Measurements from ENCODE around the gene HIC1.

HIC1 gene

GRCh38 chr17:2085648-2085949, 30.7 kb downstream of the HIC1 start:
- H3K27me3 ChIP-seq (ENCODE audit: insufficient read depth, low read length) = no peaks in the 10 kb centered on the region
- H3K79me1 ChIP-seq (ENCODE audit: low read length) = peaks cover 11% of the 10 kb centered on the region
- WGBS (ENCODE audit: extremely low coverage, insufficient coverage, insufficient read length) = no CpG with 5 or more reads among the region's 5 CpGs
- no peak overlapping the region for H4K8ac ChIP-seq (ENCODE audit: low read depth, low read length)
- no peak overlapping the region for H3K9ac ChIP-seq (ENCODE audit: low read length)
- H3K36me3 ChIP-seq (ENCODE audit: control insufficient read depth in 1 of 2, insufficient read depth in 2 of 2, low read length in 2 of 2) = peaks cover 8% of the 10 kb centered on the region in 2 experiments
- no peak overlapping the region for H3K4ac ChIP-seq (ENCODE audit: low read depth, low read length)
- H3K18ac ChIP-seq (ENCODE audit: low read length) = peak overlapping the region; percentile 11
- peak overlapping the region; percentile 9 for H4K91ac ChIP-seq (ENCODE audit: low read depth, low read length)
- no peak overlapping the region for H3K23ac ChIP-seq (ENCODE audit: low read length)
- H3K27ac ChIP-seq (ENCODE audit: low read depth, low read length) = peak overlapping the region; percentile 7
- no peak overlapping the region for H3K14ac ChIP-seq (ENCODE audit: low read length)
- no peak overlapping the region for H2BK5ac ChIP-seq (ENCODE audit: low read depth, low read length, poor library complexity)
- H2AK5ac ChIP-seq (ENCODE audit: low read length) = no peak overlapping the region
- H3K4me1 ChIP-seq (ENCODE audit: control insufficient read depth in 1 of 2, insufficient read depth in 2 of 2, low read length in 2 of 2) = peaks cover 27 to 42% of the 10 kb centered on the region in 2 experiments
- H2AFZ ChIP-seq (ENCODE audit: insufficient read depth, low read length, poor library complexity) = no peak overlapping the region
- no peaks in the 10 kb centered on the region for H3K79me2 ChIP-seq (ENCODE audit: control insufficient read depth, insufficient read depth, low read length, poor library complexity)
- H3K4me2 ChIP-seq (ENCODE audit: low read length) = no peak overlapping the region
- H4K12ac ChIP-seq (ENCODE audit: low read depth, low read length) = no peak overlapping the region
- no peak overlapping the region for H3K4me3 ChIP-seq (ENCODE audit: low read depth, low read length)
- no peaks in the 10 kb centered on the region for H3K9me3 ChIP-seq (ENCODE audit: insufficient read depth, low read depth, low read length)
- H2BK120ac ChIP-seq (ENCODE audit: insufficient read depth, low read length, poor library complexity) = peak overlapping the region; percentile 12
- H2BK12ac ChIP-seq (ENCODE audit: low read length) = peak overlapping the region; percentile 16
- DNase-seq = no peak

- H3K4me1 ChIP-seq (ENCODE audit: control insufficient read depth in 1 of 2, insufficient read depth in 2 of 2, low read length in 2 of 2) = peaks cover 27 to 48% of the 10 kb centered on the region in 2 experiments
- H2AFZ ChIP-seq (ENCODE audit: insufficient read depth, low read length, poor library complexity) = no peak overlapping the region
- H3K27me3 ChIP-seq (ENCODE audit: insufficient read depth, low read length) = no peaks in the 10 kb centered on the region
- H3K9me3 ChIP-seq (ENCODE audit: insufficient read depth, low read depth, low read length) = no peaks in the 10 kb centered on the region
- H3K14ac ChIP-seq (ENCODE audit: low read length) = no peak overlapping the region
- H3K27ac ChIP-seq (ENCODE audit: low read depth, low read length) = no peak overlapping the region
- H3K79me1 ChIP-seq (ENCODE audit: low read length) = peaks cover 11% of the 10 kb centered on the region
- H2BK120ac ChIP-seq (ENCODE audit: insufficient read depth, low read length, poor library complexity) = no peak overlapping the region
- no peak overlapping the region for H4K91ac ChIP-seq (ENCODE audit: low read depth, low read length)
- H3K23ac ChIP-seq (ENCODE audit: low read length) = no peak overlapping the region
- H2AK5ac ChIP-seq (ENCODE audit: low read length) = no peak overlapping the region
- no peak overlapping the region for H4K12ac ChIP-seq (ENCODE audit: low read depth, low read length)
- H3K4ac ChIP-seq (ENCODE audit: low read depth, low read length) = no peak overlapping the region
- H4K8ac ChIP-seq (ENCODE audit: low read depth, low read length) = no peak overlapping the region
- H3K9ac ChIP-seq (ENCODE audit: low read length) = no peak overlapping the region
- peaks cover 3% of the 10 kb centered on the region in 2 experiments for H3K36me3 ChIP-seq (ENCODE audit: control insufficient read depth in 1 of 2, insufficient read depth in 2 of 2, low read length in 2 of 2)
- no CpG with 5 or more reads among the region's 3 CpGs for WGBS (ENCODE audit: extremely low coverage, insufficient coverage, insufficient read length)
- no peak overlapping the region for H3K4me2 ChIP-seq (ENCODE audit: low read length)
- H2BK5ac ChIP-seq (ENCODE audit: low read depth, low read length, poor library complexity) = no peak overlapping the region
- H3K18ac ChIP-seq (ENCODE audit: low read length) = no peak overlapping the region
- H3K79me2 ChIP-seq (ENCODE audit: control insufficient read depth, insufficient read depth, low read length, poor library complexity) = no peaks in the 10 kb centered on the region
- H2BK12ac ChIP-seq (ENCODE audit: low read length) = no peak overlapping the region
- no peak for DNase-seq
- no peak overlapping the region for H3K4me3 ChIP-seq (ENCODE audit: low read depth, low read length)
Observed at GRCh38 chr17:2086306-2086705, 31.4 kb downstream of the HIC1 start.

DNA sequence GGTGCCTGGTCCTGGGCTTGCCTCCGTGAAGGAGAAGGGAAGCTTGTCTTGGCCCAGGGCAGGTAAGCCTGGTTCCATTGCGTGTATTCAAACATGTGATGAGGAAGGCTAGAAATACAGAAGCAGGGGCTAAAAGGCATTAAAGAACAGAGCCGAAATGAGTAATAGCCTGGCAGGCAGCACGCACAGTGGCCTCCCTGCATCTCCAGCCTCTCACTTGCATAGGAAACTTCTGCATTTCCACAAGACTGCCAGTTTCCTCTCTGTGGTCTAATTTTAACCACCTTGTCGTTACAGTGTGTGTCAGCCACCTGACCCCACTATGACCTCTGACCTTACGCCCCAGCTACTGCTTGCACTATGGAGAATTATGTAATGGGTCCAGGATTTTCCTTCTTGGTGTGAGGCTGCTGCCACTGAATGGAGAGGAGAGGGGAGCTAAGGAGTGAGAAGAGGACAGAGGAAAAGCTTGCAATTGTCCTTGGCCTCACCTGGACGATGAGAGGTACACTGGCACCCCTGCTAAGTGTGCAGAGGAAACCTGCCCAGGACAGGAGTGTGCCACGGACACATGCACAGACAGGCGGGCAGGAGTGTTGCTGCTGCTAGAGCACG, 32.8 kb downstream of the HIC1 start:
- no peak overlapping the region for H2BK12ac ChIP-seq (ENCODE audit: low read length)
- H2BK120ac ChIP-seq (ENCODE audit: insufficient read depth, low read length, poor library complexity) = no peak overlapping the region
- peak in 1 of 2 donors; percentile 28 for DNase-seq
- no peak overlapping the region for H3K4ac ChIP-seq (ENCODE audit: low read depth, low read length)
- no CpG with 5 or more reads among the region's 10 CpGs for WGBS (ENCODE audit: extremely low coverage, insufficient coverage, insufficient read length)
- H3K4me1 ChIP-seq (ENCODE audit: control insufficient read depth in 1 of 2, insufficient read depth in 2 of 2, low read length in 2 of 2) = peaks cover 27 to 39% of the 10 kb centered on the region in 2 experiments
- H3K23ac ChIP-seq (ENCODE audit: low read length) = no peak overlapping the region
- no peak overlapping the region for H3K18ac ChIP-seq (ENCODE audit: low read length)
- H3K79me2 ChIP-seq (ENCODE audit: control insufficient read depth, insufficient read depth, low read length, poor library complexity) = no peaks in the 10 kb centered on the region
- no peak overlapping the region for H4K91ac ChIP-seq (ENCODE audit: low read depth, low read length)
- H4K12ac ChIP-seq (ENCODE audit: low read depth, low read length) = no peak overlapping the region
- no peak overlapping the region for H2AFZ ChIP-seq (ENCODE audit: insufficient read depth, low read length, poor library complexity)
- no peak overlapping the region for H2AK5ac ChIP-seq (ENCODE audit: low read length)
- no peak overlapping the region for H4K8ac ChIP-seq (ENCODE audit: low read depth, low read length)
- no peak overlapping the region for H3K4me3 ChIP-seq (ENCODE audit: low read depth, low read length)
- H3K4me2 ChIP-seq (ENCODE audit: low read length) = no peak overlapping the region
- H2BK5ac ChIP-seq (ENCODE audit: low read depth, low read length, poor library complexity) = no peak overlapping the region
- H3K14ac ChIP-seq (ENCODE audit: low read length) = no peak overlapping the region
- no peak overlapping the region for H3K9ac ChIP-seq (ENCODE audit: low read length)
- H3K27me3 ChIP-seq (ENCODE audit: insufficient read depth, low read length) = no peaks in the 10 kb centered on the region
- no peaks in the 10 kb centered on the region for H3K9me3 ChIP-seq (ENCODE audit: insufficient read depth, low read depth, low read length)
- H3K27ac ChIP-seq (ENCODE audit: low read depth, low read length) = no peak overlapping the region
- H3K36me3 ChIP-seq (ENCODE audit: control insufficient read depth in 1 of 2, insufficient read depth in 2 of 2, low read length in 2 of 2) = peaks cover 0 to 3% of the 10 kb centered on the region in 2 experiments
- peaks cover 11% of the 10 kb centered on the region for H3K79me1 ChIP-seq (ENCODE audit: low read length)

DNA sequence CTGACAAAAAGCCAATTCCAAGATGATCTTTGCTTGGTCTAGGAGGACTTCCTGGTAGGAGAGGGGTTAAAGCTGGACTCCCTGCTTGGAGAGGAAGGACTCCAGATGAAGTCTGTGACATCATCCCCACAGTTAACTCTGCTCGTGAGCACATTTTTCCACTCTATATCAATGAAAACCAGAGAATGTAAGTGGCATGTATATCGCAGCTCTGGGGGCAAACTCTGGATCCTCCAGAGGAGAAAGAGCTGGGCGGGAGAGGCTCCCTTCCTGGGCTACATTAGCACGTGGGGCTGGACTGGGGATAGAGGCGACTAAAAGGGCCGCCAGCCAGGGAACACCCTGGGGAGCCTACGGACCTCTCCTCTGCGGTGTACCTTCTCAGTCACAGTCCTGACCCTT, 34.1 kb downstream of the HIC1 start:
- no peak overlapping the region for H3K4me2 ChIP-seq (ENCODE audit: low read length)

More for the DNA sequence above, 34.1 kb downstream of the HIC1 start:
- Histone ChIP-seq H2BK5ac (ENCODE audit: low read depth, low read length, poor library complexity) (no peak overlapping the region), H2AK5ac (ENCODE audit: low read length) (no peak overlapping the region), H3K4ac (ENCODE audit: low read depth, low read length) (no peak overlapping the region), H3K79me2 (ENCODE audit: control insufficient read depth, insufficient read depth, low read length, poor library complexity) (no peaks in the 10 kb centered on the region), H3K4me1 (ENCODE audit: control insufficient read depth in 1 of 2, insufficient read depth in 2 of 2, low read length in 2 of 2) (peaks cover 19 to 32% of the 10 kb centered on the region in 2 experiments), H3K14ac (ENCODE audit: low read length) (no peak overlapping the region), H2BK12ac (ENCODE audit: low read length) (no peak overlapping the region), H3K9ac (ENCODE audit: low read length) (no peak overlapping the region), H3K18ac (ENCODE audit: low read length) (no peak overlapping the region), H4K12ac (ENCODE audit: low read depth, low read length) (no peak overlapping the region), H3K27ac (ENCODE audit: low read depth, low read length) (no peak overlapping the region), H4K91ac (ENCODE audit: low read depth, low read length) (peak overlapping the region; percentile 48), H4K8ac (ENCODE audit: low read depth, low read length) (no peak overlapping the region), H3K79me1 (ENCODE audit: low read length) (peaks cover 7% of the 10 kb centered on the region), H3K27me3 (ENCODE audit: insufficient read depth, low read length) (no peaks in the 10 kb centered on the region), H3K36me3 (ENCODE audit: control insufficient read depth in 1 of 2, insufficient read depth in 2 of 2, low read length in 2 of 2) (peaks cover 0 to 3% of the 10 kb centered on the region in 2 experiments), H2BK120ac (ENCODE audit: insufficient read depth, low read length, poor library complexity) (no peak overlapping the region), H3K23ac (ENCODE audit: low read length) (no peak overlapping the region), H3K9me3 (ENCODE audit: insufficient read depth, low read depth, low read length) (no peaks in the 10 kb centered on the region), H3K4me3 (ENCODE audit: low read depth, low read length) (no peak overlapping the region), H2AFZ (ENCODE audit: insufficient read depth, low read length, poor library complexity) (no peak overlapping the region)
- WGBS (ENCODE audit: extremely low coverage, insufficient coverage, insufficient read length) = no CpG with 5 or more reads among the region's 8 CpGs
- peak in 1 of 2 donors; percentile 30 for DNase-seq

Measured in trophoblast cell (in vitro differentiated cells and primary cell).